Memory B cell (primary cell): ENCODE measurements around the gene BTNL3.
A peak's percentile ranks its signal among the peaks of the same experiment; 100 is the strongest.

Experiments used
- ATAC-seq: fragments of 150-1000 bp; cut with Tn5 transposase; 2 replicates; pipeline ENCODE4 v1.10.0; 2021; ENCODE audit warnings: low read depth, mild to moderate bottlenecking, moderate library complexity
- DNase-seq, 2 donors: peaks; one replicate each; pipeline ENCODE4 v3.0.0; 2022; ENCODE audit warnings: low spot score in 2 of 2
- H3K27ac Mint-ChIP-seq: one replicate; pipeline ENCODE4 v1.8.0; 2022; ENCODE audit warnings: mild to moderate bottlenecking, moderate library complexity, mixed read lengths
- H3K27me3 Mint-ChIP-seq: one replicate; pipeline ENCODE4 v1.8.0; 2022; ENCODE audit warnings: mixed read lengths
- H3K36me3 Mint-ChIP-seq: one replicate; pipeline ENCODE4 v1.8.0; 2022; ENCODE audit warnings: mild to moderate bottlenecking, mixed read lengths
- H3K4me1 Mint-ChIP-seq: one replicate; pipeline ENCODE4 v1.8.0; 2022; ENCODE audit warnings: mixed read lengths
- H3K4me3 Mint-ChIP-seq: one replicate; pipeline ENCODE4 v1.8.0; 2022; ENCODE audit warnings: mild to moderate bottlenecking, moderate library complexity, mixed read lengths
- H3K9me3 Mint-ChIP-seq: one replicate; pipeline ENCODE4 v1.8.0; 2022; ENCODE audit warnings: mixed read lengths

Gene BTNL3

GRCh38 chr5:180988592-180988991 lies at the start of gene BTNL3:
TSS of gene BTNL3 (plus strand) at chr5:180988846. CDS start at chr5:180989029, 183 bp downstream.
- Mint-ChIP-seq H3K27me3 (peaks cover 3% of the 10 kb centered on the region), H3K4me3 (no peak within 1 kb of the TSS), H3K36me3 (peaks cover 3% of the 10 kb centered on the region), H3K27ac (no peak within 1 kb of the TSS), H3K4me1 (no peaks in the 10 kb centered on the region), H3K9me3 (peaks cover 2% of the 10 kb centered on the region)
- DNase-seq (no peak), ATAC-seq (no peak)

GRCh38 chr5:180950291-180950949 lies 38.2 kb upstream of the BTNL3 start:
- DNase-seq = no peak
- Mint-ChIP-seq H3K36me3 (no peaks in the 10 kb centered on the region), H3K27ac (no peak overlapping the region), H3K4me3 (no peak overlapping the region), H3K27me3 (no peaks in the 10 kb centered on the region), H3K4me1 (peaks cover 5% of the 10 kb centered on the region), H3K9me3 (peaks cover 3% of the 10 kb centered on the region)
- no peak for ATAC-seq

- peaks cover 1% of the 10 kb centered on the region for H3K4me1 Mint-ChIP-seq
- DNase-seq (no peak), ATAC-seq (no peak)
- no peak overlapping the region for H3K27ac Mint-ChIP-seq
- H3K9me3 Mint-ChIP-seq = peaks cover 2% of the 10 kb centered on the region
- H3K36me3 Mint-ChIP-seq = peaks cover 2% of the 10 kb centered on the region
- H3K27me3 Mint-ChIP-seq = peaks cover 4% of the 10 kb centered on the region
- H3K4me3 Mint-ChIP-seq = no peak overlapping the region
Measured at GRCh38 chr5:180959661-180960060, 29.0 kb upstream of the BTNL3 start.

GRCh38 chr5:180960209-180960608 lies 28.4 kb upstream of the BTNL3 start:
- peaks cover 4% of the 10 kb centered on the region for H3K27me3 Mint-ChIP-seq
- no peak for DNase-seq
- peaks cover 2% of the 10 kb centered on the region for H3K9me3 Mint-ChIP-seq
- peaks cover 2% of the 10 kb centered on the region for H3K36me3 Mint-ChIP-seq
- H3K27ac Mint-ChIP-seq = no peak overlapping the region
- no peak for ATAC-seq
- no peak overlapping the region for H3K4me3 Mint-ChIP-seq
- no peaks in the 10 kb centered on the region for H3K4me1 Mint-ChIP-seq

- no peak for ATAC-seq
- no peak for DNase-seq
- H3K4me3 Mint-ChIP-seq = no peak overlapping the region
- no peaks in the 10 kb centered on the region for H3K4me1 Mint-ChIP-seq
- peaks cover 2% of the 10 kb centered on the region for H3K36me3 Mint-ChIP-seq
- no peaks in the 10 kb centered on the region for H3K27me3 Mint-ChIP-seq
- no peak overlapping the region for H3K27ac Mint-ChIP-seq
- no peaks in the 10 kb centered on the region for H3K9me3 Mint-ChIP-seq
Measured at GRCh38 chr5:180969406-180969805, 19.2 kb upstream of the BTNL3 start.

- ATAC-seq (no peak), DNase-seq (no peak)
- H3K36me3 Mint-ChIP-seq = peaks cover 2% of the 10 kb centered on the region
- no peak overlapping the region for H3K4me3 Mint-ChIP-seq
- H3K27ac Mint-ChIP-seq = no peak overlapping the region
- peaks cover 7% of the 10 kb centered on the region for H3K4me1 Mint-ChIP-seq
- no peaks in the 10 kb centered on the region for H3K9me3 Mint-ChIP-seq
- no peaks in the 10 kb centered on the region for H3K27me3 Mint-ChIP-seq
Measured at GRCh38 chr5:180970336-180970735, 18.3 kb upstream of the BTNL3 start.

- H3K4me1 Mint-ChIP-seq = peaks cover 10% of the 10 kb centered on the region
- no peaks in the 10 kb centered on the region for H3K9me3 Mint-ChIP-seq
- H3K36me3 Mint-ChIP-seq = peaks cover 2% of the 10 kb centered on the region
- no peak for DNase-seq
- ATAC-seq = no peak
- H3K27ac Mint-ChIP-seq = no peak overlapping the region
- no peak overlapping the region for H3K4me3 Mint-ChIP-seq
- H3K27me3 Mint-ChIP-seq = no peaks in the 10 kb centered on the region
Measured at GRCh38 chr5:180970875-180971274, 17.8 kb upstream of the BTNL3 start.

GRCh38 chr5:180974612-180975315 lies 13.9 kb upstream of the BTNL3 start:
- Mint-ChIP-seq H3K4me3 (no peak overlapping the region), H3K27me3 (no peaks in the 10 kb centered on the region), H3K9me3 (no peaks in the 10 kb centered on the region), H3K27ac (peak overlapping the region; percentile 98), H3K36me3 (peaks cover 2% of the 10 kb centered on the region), H3K4me1 (peaks cover 14% of the 10 kb centered on the region)
- no peak for DNase-seq
- ATAC-seq = no peak

GRCh38 chr5:180975338-180975737 lies 13.3 kb upstream of the BTNL3 start:
- peaks cover 2% of the 10 kb centered on the region for H3K36me3 Mint-ChIP-seq
- no peak overlapping the region for H3K4me3 Mint-ChIP-seq
- H3K27me3 Mint-ChIP-seq = no peaks in the 10 kb centered on the region
- peaks cover 14% of the 10 kb centered on the region for H3K4me1 Mint-ChIP-seq
- DNase-seq (peak; percentile 50 to 58), ATAC-seq (peak; percentile 97)
- H3K9me3 Mint-ChIP-seq = no peaks in the 10 kb centered on the region
- peak overlapping the region; percentile 98 for H3K27ac Mint-ChIP-seq

GRCh38 chr5:180976518-180976917 lies 12.1 kb upstream of the BTNL3 start:
- ATAC-seq (no peak), DNase-seq (peak in 1 of 2 donors; percentile 0)
- H3K9me3 Mint-ChIP-seq = no peaks in the 10 kb centered on the region
- H3K27ac Mint-ChIP-seq = peak overlapping the region; percentile 98
- H3K4me3 Mint-ChIP-seq = peak overlapping the region; percentile 47
- H3K4me1 Mint-ChIP-seq = peaks cover 14% of the 10 kb centered on the region
- H3K36me3 Mint-ChIP-seq = peaks cover 2% of the 10 kb centered on the region
- no peaks in the 10 kb centered on the region for H3K27me3 Mint-ChIP-seq

- no peak overlapping the region for H3K4me3 Mint-ChIP-seq
- no peaks in the 10 kb centered on the region for H3K36me3 Mint-ChIP-seq
Measured at GRCh38 chr5:180977852-180978251, 10.8 kb upstream of the BTNL3 start.

GRCh38 chr5:180982008-180982741 lies 6.5 kb upstream of the BTNL3 start:
- H3K4me3 Mint-ChIP-seq = no peak overlapping the region
- H3K27me3 Mint-ChIP-seq = no peaks in the 10 kb centered on the region
- peaks cover 2% of the 10 kb centered on the region for H3K36me3 Mint-ChIP-seq
- DNase-seq (no peak), ATAC-seq (no peak)
- no peak overlapping the region for H3K27ac Mint-ChIP-seq
- peaks cover 2% of the 10 kb centered on the region for H3K9me3 Mint-ChIP-seq
- no peaks in the 10 kb centered on the region for H3K4me1 Mint-ChIP-seq

More at GRCh38 chr5:180977852-180978251, 10.8 kb upstream of the BTNL3 start:
- Mint-ChIP-seq H3K4me1 (peaks cover 14% of the 10 kb centered on the region), H3K27me3 (no peaks in the 10 kb centered on the region), H3K27ac (no peak overlapping the region), H3K9me3 (no peaks in the 10 kb centered on the region)
- no peak for ATAC-seq
- no peak for DNase-seq

GRCh38 chr5:180988016-180988415 lies 630 bp upstream of the BTNL3 start:
- no peak overlapping the region for H3K4me3 Mint-ChIP-seq
- H3K36me3 Mint-ChIP-seq = peaks cover 3% of the 10 kb centered on the region
- H3K27me3 Mint-ChIP-seq = peaks cover 3% of the 10 kb centered on the region
- ATAC-seq (no peak), DNase-seq (no peak)
- H3K27ac Mint-ChIP-seq = no peak overlapping the region
- no peaks in the 10 kb centered on the region for H3K4me1 Mint-ChIP-seq
- H3K9me3 Mint-ChIP-seq = peaks cover 2% of the 10 kb centered on the region
